ENCODE measurements around the gene TMEM135.
"Not testable (repeated sequence)": the region's sequence is repeated elsewhere in the genome, so short reads cannot be mapped to it uniquely, and the experiment has no call there.

The TMEM135 gene

DNA sequence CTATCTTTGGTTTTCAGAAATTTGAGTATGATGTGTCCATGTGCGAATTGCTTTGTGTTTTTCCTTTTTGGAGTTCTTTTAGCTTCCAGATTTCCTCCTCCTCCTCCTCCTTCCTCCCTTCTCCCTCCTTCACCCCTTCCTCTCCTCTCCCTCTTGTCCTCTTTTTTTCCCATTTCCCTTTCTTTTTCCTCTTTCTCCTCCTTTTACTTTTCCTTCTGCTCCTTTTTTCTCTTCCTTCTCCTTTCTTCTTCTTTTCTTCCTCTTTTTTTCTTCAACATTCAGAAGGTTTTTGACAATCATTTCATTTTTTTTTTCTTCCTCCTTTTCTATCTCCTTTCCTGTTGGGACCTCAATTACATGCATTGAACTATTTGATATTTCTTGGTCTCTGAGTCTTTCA is 104.9 kb downstream of the TMEM135 start:
- DNase-seq (ENCODE audit: low read depth), result no peak

GRCh38 chr11:87143641-87144040 is 105.9 kb downstream of the TMEM135 start:
- no peak for DNase-seq (ENCODE audit: low read depth)

- DNase-seq (ENCODE audit: low read depth), result no peak
These were observed 106.5 kb downstream of the TMEM135 start for GRCh38 chr11:87144252-87144651.

- no peak for DNase-seq (ENCODE audit: low read depth)
These were observed 111.0 kb downstream of the TMEM135 start for GRCh38 chr11:87148749-87149148.

- DNase-seq (ENCODE audit: low read depth), result not testable (repeated sequence)
These were observed 112.0 kb downstream of the TMEM135 start for GRCh38 chr11:87149782-87150181.

- DNase-seq (ENCODE audit: low read depth), result no peak
These were observed 113.2 kb downstream of the TMEM135 start for GRCh38 chr11:87150936-87151335.

DNA sequence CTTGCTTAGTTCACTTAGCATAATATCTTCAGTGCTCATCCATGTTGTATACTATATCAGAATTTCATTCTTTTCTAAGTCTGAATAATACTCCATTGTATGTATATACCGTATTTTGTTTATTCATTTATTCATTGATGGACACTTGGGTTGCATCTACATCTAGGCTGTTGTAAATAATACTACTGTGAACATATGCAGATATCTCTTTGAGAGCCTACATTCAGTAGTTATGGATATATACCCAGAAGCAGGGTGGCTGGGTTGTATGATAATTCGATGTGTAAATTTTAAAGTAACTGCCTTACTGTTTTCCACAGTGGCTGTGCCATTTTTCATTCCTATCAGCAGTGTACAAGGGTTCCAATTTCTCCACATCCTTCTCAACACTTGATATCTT is 116.5 kb downstream of the TMEM135 start:
- DNase-seq (ENCODE audit: low read depth), result no peak

GRCh38 chr11:87156970-87157369 is 119.2 kb downstream of the TMEM135 start:
- DNase-seq (ENCODE audit: low read depth), result no peak

DNA sequence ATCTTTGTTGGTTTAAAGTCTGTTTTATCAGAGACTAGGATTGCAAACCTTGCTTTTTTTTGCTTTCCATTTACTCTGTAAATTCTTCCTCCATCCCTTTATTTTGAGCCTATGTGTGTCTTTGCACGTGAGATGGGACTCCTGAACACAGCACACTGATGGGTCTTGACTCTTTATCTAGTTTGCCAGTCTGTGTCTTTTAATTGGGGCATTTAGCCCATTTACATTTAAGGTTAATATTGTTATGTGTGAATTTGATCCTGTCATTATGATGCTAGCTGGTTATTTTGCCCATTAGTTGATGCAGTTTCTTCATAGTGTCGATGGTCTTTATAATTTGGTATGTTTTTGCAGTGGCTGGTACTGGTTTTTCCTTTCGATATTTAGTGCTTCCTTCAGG is 131.3 kb downstream of the TMEM135 start:
- not testable (repeated sequence) for DNase-seq (ENCODE audit: low read depth)

DNA sequence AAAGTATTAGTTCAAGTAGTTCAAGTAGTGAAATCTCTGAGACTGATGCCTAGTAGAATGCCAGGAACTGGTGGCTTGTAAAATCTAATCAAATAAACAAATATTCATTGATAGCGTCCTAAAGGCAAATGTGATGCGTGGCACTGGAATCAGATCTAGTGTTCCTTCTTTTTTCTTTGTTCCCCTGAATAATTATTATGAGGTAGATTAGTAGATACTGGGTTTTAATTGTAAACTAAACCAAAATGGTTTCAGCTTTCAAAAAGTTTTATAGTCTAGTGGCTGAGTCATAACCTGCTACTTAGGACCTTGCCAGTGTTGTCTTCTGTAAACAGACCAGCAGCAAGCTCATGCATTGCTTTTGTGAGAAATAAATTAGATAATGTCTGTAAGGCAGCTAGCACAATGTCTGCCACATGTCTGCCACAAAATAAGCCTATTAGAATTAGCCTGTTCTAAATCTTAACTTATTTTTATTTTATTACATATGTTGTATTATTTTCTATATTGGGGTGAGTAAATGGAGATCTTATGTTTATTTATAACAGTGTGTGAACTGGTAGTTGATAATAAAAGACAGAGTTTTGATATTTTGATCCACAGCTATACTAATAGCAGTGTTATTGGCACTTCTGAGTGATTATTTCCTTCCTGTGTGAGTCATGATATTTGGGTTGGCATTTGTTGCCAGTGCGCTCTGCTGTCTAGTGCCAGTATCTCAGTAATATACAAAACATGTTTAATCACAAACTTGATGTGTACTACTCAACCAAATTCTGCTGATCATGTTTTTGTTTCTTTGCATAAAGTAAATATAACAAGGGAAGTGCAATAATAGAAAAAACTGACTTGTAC is 135.7 kb downstream of the TMEM135 start:
- DNase-seq (ENCODE audit: low read depth), result no peak

- no peak for DNase-seq (ENCODE audit: low read depth)
These were observed 137.1 kb downstream of the TMEM135 start for GRCh38 chr11:87174870-87175269.

DNA sequence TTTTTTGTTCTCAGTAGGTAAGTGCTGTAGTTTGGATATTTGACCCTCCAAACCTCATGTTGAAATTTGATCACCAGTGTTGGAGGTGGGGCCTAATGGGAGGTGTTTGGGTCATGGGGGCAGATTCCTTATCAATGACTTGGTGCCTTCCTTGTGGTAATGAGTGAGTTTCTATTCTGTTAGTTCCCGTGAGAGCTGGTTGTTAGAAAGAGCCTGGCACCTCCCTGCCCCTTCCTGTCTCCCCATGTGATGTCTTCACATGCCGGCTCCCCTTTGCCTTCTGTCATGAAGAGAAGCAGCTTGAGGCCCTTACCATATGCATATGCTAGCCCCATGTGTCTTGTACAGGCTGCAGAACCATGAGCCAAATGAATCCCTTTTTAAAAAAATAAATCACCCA is 138.3 kb downstream of the TMEM135 start:
- no peak for DNase-seq (ENCODE audit: low read depth)

GRCh38 chr11:87179621-87180020 is 141.9 kb downstream of the TMEM135 start:
- no peak for DNase-seq (ENCODE audit: low read depth)

DNA sequence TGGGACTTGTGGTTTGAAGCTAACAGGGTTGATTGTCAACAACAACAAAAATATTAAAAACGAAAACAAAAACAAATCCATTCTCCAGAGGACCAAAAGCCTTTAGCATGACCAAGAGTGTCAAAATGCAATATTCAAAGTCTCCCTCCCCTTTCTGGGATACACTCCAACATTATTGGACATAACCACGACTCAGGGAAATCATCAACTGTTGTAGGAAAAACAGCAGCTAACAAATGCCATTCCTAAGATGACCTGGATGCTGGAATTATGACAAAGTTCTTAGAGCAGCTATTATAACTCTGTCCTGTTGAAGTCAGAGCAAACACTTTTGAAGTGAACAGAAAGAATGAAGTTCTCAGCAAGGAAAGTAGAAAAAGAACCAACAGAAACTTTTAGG is 143.0 kb downstream of the TMEM135 start:
- no peak for DNase-seq (ENCODE audit: low read depth)

- no peak for DNase-seq (ENCODE audit: low read depth)
These were observed 143.4 kb downstream of the TMEM135 start for GRCh38 chr11:87181143-87181542.

GRCh38 chr11:87185228-87185627 is 147.5 kb downstream of the TMEM135 start:
- no peak for DNase-seq (ENCODE audit: low read depth)

DNA sequence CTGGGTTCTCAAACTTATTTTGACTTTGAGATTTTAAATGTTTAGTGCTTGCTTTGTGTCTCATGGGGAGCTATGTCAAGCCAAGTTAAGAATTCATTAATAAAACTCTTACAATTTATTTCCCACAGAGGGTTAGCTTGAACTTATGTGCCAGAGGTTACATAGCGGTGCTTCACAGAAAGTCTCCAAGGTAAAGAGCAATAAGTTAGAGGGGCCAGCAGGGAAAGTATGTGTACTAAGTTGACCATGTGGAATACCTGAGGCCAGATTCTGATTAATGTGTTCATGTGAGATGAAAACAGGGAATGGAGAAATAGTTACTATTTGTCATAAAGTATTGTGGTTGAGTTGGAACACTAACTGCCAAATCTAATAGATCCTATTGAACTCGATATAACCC is 149.3 kb downstream of the TMEM135 start:
- no peak for DNase-seq (ENCODE audit: low read depth)

DNA sequence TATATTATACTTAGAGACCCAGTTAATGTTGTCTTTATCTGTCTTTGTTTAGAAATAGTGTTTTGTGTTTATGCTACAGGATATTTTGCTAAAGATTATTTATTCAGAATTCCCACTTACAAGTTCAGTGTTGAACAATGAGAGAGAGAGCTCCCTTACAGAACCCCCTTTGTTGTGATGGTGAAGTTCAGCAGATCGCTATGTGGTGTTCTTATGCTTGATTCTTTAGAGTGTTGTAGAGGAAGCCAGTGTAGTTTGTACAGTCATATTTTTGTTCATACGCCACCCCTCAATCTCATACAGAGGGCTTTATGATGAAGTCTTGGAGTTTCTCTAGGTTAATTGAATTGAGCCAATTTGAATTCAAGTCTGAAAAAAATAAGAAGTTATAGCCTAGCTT is 150.2 kb downstream of the TMEM135 start:
- DNase-seq (ENCODE audit: low read depth), result no peak

DNA sequence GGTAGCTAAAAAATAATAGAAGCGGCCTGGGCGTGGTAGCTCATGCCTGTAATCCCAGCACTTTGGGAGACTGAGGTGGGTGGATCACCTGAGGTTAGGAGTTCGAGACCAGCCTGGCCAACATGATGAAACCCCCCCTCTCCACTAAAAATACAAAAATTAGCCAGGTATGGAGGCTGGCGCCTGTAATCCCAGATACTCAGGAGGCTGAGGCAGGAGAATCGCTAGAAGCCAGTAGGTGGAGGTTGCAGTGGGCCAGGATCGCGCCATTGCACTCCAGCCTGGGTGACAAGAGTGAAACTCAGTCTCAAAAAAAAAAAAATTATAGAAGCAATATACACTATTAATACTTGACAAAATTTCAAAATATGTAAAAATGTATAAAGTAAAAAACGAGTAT is 150.7 kb downstream of the TMEM135 start:
- DNase-seq (ENCODE audit: low read depth), result not testable (repeated sequence)

DNA sequence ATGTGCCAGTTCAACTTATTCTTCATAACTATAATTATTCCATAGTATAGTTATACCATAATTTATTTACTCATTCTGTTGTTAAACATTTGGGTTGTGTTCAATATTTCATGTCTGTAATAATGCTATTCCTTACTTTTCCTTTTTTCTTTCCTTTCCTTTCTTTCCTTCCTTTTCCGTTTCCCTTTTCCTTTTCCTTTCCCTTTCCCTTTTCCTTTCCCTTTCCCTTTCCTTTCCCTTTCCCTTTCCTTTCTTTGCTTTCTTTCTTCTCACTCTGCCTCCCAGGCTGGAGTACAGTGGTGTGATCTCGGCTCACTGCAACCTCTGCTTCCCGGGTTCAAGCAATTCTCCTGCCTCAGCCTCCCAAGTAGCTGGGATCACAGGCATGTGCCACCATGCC is 151.2 kb downstream of the TMEM135 start:
- not testable (repeated sequence) for DNase-seq (ENCODE audit: low read depth)

GRCh38 chr11:87190071-87190470 is 152.3 kb downstream of the TMEM135 start:
- DNase-seq (ENCODE audit: low read depth), result no peak

GRCh38 chr11:87193756-87194470 is 156.2 kb downstream of the TMEM135 start:
- DNase-seq (ENCODE audit: low read depth), result no peak

Measured in stimulated activated CD8-positive, alpha-beta memory T cell treated with anti-CD3 and anti-CD28 coated beads, Interleukin-12 subunit alpha, Interleukin-12 subunit beta, amount 100 ng/mL, for 4 hours (primary cell).